Jurkat, Clone E6-1 (cell line): ENCODE data around the gene ELF4.

Source experiments
- DNase-seq: peaks from one replicate; pipeline ENCODE4 v3.0.0-alpha.2; 2011; ENCODE audit warnings: low read depth, low spot score
- H3K4me3 ChIP-seq: 2 replicates; pipeline ENCODE4 v1.5.1; 2011; ENCODE audit warnings: mild to moderate bottlenecking, low read length, control low read depth, moderate library complexity

ELF4 gene

DNA sequence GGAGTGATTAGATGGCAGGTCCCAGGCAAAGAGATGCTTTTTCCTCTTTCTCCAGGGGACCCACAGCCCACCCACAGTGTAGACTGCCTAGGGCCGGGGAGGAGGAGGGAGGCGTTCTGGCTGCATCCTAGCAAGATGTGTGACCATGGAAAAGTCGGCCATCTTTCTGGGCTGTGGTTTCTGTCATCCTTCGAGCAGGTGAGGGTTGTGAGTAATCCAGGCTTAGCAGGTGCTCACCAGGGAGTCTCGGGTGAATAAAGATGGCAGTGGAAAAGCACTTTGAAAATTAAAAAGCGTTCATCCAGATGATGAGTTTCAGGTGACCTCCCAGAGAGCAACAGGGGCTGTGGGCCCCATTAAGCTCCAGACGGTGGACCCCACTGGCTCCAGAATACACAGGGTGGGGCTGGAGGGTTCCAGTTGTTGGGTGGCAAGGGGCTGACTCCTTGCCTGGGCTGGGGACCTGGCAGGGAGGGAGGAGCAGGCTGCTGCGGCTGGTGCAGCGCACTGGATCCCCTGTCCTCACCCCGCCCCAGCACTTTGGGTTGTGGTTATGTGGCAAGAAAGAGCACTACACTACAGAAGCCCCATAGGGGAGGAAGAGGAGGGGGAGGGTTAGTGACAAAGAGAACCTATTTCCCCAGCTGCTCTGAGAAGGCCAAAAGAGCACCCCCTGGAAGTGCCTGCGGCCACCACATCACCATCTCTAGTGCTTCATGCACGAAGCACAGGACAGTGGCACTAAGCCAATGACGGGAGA, 23.7 kb downstream of the ELF4 start:
- peak; percentile 94 for DNase-seq
- peak overlapping the region; percentile 40 for H3K4me3 ChIP-seq

DNA sequence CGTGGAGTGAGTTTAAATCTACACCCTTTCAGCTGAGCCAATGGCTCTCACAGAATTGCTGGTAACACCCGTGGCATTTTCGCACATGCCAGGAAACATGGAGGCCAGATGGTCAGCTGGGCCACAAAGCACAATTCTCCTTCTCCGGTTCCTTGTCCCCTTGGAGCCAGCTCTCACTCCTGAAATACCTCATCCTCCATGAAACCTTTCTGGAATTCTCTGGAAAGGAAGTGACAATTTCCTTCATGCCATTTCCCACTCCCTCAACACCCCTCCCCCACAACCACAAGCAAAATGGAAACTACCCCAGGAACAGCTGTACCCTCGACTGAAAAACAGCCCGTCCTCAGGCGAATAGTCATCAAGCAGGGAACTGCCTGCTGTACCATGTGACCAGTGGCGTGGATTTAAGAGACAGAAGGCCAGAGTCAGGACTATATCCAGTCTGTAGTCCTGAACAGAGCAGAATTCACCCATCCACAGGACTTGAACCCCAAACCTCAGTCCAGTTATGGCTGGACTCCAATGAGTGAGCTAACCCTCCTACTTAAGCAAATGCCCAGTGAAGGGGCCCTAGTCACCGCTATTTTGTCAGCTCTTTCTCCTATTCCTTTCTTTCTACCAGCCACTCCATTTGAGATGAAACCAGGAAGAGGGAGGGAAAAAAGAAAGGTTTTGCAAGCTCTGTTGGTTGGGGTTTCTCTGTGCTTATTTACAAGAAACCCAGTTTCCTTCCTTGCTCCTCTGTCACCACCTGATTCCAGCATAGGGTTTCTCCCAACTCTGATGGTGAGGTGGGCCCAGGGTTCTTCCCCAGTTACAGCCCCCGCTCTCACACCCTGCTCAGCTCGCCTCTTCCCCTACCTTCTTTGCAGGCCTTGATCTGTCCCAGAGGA, 24.5 kb downstream of the ELF4 start:
- peak overlapping the region; percentile 40 for H3K4me3 ChIP-seq
- DNase-seq = no peak

DNA sequence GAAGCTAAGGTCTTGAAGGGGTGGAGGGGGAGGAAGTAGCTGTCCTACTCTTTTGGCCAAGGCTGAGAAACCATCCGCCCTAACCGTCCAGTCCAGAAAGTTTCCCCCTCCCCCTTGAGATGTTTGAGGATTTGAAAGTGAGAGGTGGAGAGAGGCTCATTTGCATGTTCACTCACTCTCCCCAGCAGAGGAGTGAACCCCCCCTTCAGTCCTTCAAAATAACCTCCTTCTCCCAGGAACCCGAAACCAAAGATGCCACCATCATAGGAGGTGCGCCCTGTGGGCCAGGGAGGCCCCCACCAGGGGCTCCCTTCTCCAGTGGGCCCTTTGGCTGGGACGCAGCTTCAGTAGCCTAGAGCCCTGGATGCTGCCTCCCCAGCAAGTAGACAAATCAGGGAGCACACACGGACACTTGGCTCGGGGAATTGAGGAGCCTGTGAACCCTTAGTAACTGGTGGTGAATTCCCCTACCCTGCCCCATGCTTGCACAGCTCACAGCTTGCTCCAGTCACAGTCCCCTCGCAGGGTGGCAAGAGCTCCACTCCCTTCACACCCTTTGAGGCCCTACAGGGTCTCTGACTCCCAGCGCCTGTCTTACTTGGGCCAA, 25.6 kb downstream of the ELF4 start:
- no peak for DNase-seq
- H3K4me3 ChIP-seq = no peak overlapping the region

DNA sequence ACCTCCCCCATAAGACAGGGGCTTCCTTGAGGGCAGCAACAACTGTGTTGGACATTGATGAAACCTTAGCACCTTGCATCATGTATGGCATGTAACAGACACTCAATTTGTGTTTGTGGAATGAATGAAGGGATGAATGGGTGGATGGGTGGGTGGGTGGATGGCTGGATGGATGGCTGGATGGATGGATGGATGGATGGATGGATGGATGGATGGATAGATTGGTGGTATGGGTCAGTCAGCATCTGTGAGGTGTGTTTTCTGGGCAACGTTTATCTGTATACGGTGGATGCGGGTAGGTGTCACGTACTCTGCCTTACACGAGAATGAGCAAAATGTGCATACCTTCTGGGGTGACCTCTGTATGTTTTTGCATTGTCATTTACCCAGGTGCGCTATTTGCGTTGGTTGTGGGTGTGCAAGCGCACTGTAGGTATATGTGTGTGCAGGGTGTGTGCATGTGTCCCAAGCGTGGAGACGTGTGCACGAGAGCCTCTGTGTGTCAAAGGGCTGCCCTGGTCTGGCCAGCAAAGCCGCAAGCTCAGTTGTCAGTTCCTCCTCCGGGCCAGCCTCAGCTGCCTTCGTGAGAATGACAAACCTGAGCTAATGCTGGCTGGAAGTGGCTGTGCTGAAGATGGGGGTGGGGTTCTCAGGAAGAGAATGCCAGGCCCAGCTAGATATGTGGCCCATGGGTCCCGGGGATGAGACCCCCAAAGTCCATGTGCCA, 26.5 kb downstream of the ELF4 start:
- no peak overlapping the region for H3K4me3 ChIP-seq
- no peak for DNase-seq

DNA sequence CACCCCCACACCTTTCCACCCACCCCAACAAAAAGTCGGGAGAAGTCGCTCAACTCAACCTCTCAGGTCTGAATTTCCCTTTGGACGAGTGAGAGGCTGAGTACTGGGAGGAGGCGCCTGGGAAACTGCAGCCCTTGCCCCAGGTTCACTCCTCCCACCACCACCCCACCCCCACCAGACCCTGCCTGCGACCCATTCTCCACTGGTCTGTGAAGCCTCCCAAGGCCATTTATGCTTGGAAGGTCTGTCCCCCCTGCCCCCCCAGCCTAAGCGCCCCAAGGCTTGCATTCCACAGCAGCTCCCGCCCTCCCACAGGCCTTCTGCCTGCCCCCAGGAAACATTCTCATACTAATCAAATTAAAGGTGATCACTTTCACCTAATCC, 27.2 kb downstream of the ELF4 start:
- DNase-seq = no peak
- no peak overlapping the region for H3K4me3 ChIP-seq

DNA sequence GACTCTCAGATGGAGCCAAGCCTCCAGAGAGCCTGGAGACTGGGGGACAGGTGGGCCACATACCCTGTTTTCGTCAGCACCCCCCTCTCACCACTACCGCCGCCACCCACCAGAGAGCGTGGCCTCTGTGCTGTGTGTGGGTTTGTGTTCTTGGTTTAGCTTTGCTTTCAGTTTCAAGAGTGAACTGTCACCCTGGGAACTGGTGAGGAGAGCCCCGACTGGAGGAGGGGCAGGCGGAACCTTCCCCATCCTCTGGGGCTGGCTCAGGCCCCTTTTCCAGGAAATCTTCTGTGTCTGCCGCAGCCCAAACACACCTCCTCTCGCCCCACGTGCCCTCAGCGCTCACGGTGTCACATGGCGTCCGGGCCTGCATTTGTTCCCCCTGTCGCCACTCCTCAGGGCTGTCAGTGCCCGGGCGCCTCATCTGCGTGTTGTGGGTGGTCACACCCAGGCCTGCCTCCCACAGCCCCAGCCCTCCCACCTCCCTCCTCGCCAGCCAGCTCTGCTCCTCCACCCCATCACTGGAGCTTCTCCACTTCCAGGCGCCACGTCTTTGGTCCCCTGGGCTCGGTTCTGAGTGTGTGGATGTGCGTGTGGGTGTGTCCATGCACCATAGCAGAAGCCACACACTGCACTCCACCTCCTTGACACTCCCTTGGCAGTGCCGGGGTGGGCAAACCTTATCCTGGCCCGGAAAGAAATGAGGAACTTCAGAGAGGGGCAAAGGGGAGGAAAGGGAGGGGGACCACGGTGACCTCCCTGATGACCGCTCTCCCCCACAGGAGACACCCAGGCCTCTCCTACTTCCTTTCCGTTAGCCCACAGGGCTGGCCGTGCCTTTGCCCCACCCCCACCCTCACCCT, 27.8 kb downstream of the ELF4 start:
- peak; percentile 65 for DNase-seq
- peak overlapping the region; percentile 37 for H3K4me3 ChIP-seq

DNA sequence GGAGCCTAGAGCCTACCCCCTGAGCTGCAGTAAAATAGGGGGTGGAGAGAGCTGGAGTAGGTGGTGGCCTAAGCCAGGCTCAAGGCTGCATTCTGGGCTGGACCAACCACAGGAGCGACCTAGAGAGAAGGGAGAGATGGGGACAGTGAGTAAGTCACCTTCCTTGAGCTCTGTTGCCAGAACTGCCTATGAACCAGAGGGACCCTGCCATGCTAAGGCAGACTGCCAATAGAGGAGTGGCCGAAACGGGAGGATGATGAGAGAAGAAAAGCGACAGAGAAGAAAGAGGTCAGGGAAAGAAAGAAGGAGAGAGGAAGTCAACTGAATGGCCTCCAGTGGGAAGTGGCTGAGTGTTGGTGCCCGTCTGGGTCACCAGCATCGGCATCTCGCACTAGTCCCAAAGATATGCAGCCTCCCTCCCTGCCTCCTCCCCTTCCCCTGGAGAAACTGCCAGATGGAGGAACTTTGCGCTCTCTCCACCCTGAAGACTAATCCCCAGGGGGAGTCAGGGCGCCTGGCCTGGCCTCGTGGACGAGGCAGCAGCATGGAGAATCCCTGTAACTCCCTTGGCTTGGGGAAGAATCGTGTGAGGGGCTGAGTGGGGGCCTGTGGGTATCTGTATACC, 28.8 kb downstream of the ELF4 start:
- H3K4me3 ChIP-seq = no peak overlapping the region
- DNase-seq = no peak

DNA sequence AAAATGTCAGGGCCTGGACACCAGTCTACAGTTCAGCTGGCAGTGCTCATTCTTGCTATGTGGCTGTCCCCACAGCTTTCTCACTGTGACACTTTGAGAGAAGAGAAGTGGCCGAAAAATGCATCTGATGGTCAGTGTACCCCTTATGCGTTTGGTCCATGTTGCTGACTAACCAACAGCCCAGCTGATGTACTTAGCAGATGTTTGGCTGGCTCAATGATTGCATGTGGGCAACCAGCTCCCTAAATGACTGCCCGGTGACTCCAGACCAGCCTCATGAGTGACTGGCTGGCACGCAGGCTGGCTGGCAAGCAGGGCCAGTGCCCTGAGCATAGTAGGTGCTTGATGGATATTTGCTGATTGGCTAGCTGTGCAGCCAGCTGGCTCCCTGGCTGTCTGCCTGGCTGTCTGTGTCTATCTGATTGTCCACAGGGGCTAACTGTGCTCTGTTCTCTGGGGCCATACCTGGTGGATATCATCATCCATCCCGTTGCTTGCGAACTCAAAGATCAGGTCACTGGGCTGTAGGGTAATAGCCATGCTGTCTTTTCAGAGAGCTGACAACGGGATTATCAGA, 29.4 kb downstream of the ELF4 start:
- no peak overlapping the region for H3K4me3 ChIP-seq
- no peak for DNase-seq

DNA sequence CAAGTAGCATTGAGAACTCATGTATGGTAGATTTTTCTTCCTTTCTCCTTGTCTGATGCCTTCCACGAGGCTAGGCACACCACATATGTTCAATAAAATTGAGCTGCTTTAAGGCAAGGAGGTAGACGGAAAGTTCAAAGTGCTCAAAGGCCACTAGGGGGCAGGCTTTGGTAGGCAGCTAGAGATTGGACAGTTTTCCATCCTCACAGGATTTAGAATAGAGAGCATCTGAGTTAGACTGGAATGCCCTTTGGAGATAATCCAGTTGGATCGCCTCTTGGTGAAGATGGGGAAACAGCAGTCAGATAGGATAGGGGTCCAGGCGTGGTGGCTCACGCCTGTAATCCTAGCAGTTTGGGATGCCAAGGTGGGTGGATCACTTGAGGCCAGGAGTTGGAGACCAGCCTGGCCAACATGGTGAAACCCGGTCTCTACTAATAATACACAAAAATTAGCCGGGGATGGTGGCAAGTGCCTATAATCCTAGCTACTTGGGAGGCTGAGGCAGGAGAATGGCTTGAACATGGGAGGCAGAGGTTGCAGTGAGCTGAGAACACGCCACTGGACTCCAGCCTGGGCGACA, 30.4 kb downstream of the ELF4 start:
- peak; percentile 52 for DNase-seq
- H3K4me3 ChIP-seq = no peak overlapping the region

DNA sequence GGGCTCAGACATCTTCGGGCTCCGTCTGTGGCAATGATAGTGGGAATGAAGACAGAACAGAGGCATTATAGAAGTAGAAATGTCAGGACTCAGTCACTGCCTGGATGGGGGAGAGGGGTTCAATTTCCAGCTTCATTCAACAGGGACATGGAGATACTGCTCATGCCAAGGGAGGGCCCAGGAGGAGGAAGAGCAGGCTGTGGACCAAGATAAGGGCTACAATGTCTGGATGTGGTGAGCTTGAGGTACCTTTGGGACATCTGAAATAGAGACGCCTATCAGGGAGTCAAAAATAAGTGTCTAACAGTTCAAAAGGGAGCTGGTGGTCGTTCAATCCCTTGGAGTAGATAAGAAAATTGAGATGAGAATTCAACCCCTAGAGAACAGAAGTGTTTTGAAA, 34.5 kb downstream of the ELF4 start:
- no peak overlapping the region for H3K4me3 ChIP-seq
- no peak for DNase-seq

DNA sequence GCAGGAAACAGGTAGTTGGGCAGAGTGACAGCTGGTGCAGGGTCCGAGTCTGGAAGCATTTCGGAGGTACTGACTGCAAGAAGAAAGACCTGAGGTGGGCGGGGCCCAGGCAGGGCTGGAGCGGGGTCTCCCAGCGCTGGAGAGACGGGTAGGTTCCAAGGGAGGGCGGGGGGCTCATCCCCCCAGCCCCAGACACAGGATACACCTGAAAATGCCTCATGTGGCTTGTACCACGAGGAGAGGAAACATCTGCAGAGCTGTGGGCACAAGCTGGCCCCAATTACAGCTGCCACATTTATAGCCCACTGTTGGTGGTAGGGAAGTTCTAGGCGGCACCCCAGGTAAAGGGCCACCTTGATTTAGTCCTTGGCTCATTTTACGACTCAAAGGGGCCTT, 38.0 kb downstream of the ELF4 start:
- H3K4me3 ChIP-seq = no peak overlapping the region
- DNase-seq = no peak

DNA sequence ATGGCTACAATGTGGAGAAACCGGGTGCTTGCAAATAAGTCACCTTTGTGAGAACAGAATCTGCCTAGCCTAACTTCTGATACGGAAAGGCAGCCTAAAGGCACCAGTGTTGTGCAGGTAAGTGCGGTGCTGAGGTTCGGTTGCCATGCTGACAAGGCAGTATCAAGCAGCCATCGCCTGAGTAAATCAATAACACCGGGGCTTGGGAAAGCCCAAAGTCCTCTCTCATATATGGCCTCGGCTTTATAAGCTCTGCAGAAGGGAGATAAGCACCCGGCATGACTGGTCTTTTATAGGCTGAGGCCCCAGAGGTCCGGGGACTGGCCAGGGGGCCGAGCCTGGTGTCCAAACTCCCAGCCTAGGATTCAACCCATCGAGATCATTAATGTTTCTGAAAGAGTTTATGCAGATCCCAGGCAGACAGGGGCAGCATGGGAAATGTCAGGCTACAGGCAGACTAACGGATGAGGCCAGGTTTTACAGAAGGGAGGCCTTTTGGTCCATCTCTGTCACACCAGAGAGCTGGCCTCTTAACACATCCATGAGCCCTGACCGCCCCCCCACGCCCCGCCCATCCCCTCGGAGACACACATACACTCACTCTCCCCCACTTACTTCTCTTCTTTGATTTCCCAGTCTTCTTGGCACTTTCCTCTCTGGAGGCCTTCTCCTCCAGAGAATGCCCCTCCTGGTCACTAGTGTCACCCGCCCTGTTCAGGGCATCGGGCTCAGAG, 38.5 kb downstream of the ELF4 start:
- DNase-seq = no peak
- H3K4me3 ChIP-seq = no peak overlapping the region

DNA sequence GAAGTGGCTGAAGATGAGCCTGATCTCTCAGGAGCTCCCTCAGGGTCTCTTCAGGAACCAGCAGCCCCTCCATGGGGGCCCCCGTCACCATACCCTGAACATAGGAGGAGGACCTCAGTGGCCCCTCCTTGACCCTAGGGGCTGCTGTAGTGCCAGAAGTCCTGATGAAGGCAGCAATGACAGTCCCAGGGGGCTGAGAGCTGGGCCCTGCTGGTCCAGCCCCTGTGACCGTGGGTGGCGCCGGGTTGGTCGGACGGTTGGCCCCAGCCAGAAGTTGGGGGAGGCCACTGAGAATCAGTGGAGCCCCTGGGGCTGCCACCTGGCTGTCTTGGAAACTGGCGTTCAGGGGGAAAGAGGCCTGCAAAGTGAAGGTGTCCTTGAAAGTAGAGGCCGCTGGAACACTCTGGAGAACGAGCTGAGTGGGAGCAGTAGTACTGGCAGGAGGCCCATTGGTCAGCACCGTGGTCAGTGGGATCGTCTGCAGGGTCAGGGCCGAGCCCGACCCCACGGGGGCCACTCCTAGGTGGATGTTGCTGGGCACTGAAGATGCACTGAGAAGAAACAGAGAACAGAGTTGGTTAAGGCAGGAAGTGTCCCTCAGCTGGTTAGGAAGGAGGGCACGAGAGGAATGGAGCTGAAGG, 43.2 kb downstream of the ELF4 start:
- DNase-seq = no peak
- H3K4me3 ChIP-seq = no peak overlapping the region

DNA sequence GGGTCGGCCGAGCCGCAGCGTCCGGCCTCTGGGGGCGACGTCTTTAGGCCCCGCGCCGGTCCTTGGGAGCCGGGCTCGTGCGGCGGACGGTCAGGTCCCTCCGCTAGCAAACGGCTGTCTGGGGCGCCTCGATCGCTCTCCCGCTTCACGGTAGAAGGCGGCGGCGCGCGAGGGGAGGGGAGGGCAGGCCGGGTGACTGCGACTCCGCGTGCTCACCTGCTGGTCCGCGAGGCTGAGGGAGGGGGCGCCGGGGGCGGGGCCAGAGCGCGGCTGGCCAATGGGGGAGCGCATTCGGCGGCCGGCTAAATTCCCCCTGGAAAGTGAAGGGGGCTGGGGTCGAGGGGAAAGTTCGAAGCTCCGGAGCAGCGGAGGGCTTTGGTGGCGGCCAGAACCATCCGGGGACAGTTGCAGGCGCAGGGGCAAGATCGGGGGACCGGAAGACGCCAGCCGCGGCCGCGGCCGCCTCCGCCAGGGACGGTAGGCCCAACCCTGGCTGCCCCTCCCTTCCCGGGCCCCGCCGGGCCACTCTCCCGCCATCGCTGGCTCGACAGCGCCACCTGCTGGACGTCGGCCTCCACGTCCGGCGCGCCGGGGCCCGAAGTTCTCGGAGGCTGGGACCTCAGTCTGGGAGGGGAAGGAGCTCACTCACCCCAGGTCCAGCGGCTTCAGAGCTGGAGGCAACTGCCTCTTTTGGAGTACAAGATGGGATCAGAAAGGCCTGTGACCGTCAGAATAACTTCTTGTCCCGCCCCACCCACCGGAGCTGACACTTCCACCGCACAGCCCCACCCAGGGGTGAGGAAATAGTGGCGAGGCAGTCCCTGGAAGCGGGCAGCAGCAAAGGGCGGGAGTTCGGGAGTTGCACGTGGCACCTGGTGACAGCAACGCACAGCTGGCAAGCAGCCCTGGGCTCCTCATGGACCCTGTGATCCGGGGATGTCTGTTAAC, 49.9 kb downstream of the ELF4 start:
- DNase-seq = no peak
- H3K4me3 ChIP-seq = peak overlapping the region; percentile 30

DNA sequence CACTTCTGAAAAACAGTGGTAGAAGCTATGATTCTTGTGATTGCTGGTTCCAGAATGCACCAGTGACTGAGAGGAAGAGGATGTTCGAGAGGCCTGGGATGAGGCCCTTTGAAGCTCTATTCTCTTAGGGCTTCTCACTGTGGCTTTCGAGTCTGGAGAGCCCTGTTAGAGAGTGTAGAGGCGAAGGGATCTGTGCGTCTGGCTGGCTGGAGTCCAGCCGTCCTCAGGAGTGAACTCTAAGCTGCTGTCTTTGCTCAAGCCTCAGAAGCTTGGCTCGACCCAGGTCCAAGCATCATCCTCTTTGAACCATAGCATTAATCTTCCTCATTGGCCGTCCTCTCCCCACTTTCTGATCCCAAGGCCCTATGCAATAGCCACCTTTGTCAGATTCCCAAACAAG, 51.6 kb downstream of the ELF4 start:
- no peak for DNase-seq
- no peak overlapping the region for H3K4me3 ChIP-seq
